HTR-8/SVneo (cell line): ENCODE data around the gene PLOD3.
"Not testable (repeated sequence)": the region's sequence is repeated elsewhere in the genome, so short reads cannot be mapped to it uniquely, and the experiment has no call there.

Experiments used
- DNase-seq: peaks from one replicate; pipeline ENCODE4 v3.0.0; 2011; ENCODE audit warnings: low spot score, mixed read lengths; ENCODE audit not compliant: insufficient read length
- FAIRE-seq: peaks from 2 replicates; lab custom pipeline; 2011; peaks lifted over from hg19 to GRCh38; lab: Jason Lieb, UNC

The PLOD3 gene

GRCh38 chr7:101216001-101216859 lies 1.2 kb downstream of the PLOD3 start:
- no peak for DNase-seq

DNA sequence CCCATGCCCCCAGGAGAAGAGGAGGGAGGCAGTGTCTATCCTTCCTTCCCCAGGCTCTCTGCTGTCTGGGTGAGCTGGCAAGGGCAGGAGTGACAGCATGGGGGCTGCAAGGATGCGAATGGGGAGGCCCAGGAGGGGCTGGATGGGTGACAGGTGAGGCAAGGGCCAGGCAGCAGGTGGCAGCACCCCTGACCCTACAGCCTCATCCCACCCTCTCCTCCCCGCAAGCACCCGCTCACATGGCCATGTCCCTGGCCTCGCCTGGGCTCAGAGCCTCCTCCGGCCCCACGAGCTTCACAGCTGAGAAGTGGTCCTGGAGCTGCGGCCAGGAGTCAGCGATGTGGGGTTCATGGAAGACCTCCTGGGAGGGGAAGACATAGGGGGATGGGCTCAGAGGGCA lies 5.4 kb downstream of the PLOD3 start:
- DNase-seq (no peak), FAIRE-seq (no peak)

More at GRCh38 chr7:101216001-101216859, 1.2 kb downstream of the PLOD3 start:
- no peak for FAIRE-seq

DNA sequence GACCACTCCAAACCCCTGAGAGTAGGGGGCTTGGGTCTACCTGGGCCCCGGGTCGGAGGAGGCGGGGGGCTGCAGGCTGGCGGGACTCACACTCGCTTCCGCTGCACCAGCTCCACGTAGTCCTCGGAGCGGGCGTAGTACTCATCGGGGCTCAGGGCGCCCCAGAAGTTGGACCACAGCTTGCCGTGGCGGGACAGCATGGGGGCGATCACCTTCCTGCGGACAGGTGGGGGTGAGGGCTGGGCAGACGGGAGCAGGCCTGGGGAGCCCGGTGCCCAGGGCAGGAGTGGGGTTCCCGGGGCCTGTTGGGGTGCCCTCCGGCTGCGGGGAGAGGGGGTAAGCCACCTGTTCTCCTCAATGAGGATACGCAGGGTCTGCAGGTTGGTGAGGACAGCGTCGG lies 5.9 kb downstream of the PLOD3 start:
- FAIRE-seq: no peak

DNA sequence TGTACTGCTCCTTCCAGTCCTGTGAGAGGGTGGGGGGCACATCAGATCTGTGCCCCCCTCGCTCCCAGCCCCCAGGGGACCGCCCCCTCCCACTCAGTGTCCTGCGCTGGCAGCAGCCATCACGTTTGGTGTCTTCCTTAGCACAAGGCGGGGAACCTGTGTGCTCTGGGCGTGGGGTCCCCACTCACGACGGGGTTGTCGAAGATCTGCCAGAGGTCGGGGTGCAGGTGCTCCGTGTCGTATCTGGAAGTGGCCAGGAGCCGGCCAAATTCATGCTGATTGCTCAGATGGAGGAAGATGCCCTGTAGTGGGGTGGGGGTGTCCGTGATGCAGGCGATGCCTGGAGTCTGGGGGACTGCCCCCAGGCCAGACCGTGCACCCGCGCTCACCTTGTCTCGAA lies 7.2 kb downstream of the PLOD3 start:
- DNase-seq: no peak
- no peak for FAIRE-seq

More for the DNA sequence above, 5.9 kb downstream of the PLOD3 start:
- DNase-seq: no peak

- DNase-seq: no peak
- no peak for FAIRE-seq
Measured at GRCh38 chr7:101208794-101209193, 8.6 kb downstream of the PLOD3 start.

DNA sequence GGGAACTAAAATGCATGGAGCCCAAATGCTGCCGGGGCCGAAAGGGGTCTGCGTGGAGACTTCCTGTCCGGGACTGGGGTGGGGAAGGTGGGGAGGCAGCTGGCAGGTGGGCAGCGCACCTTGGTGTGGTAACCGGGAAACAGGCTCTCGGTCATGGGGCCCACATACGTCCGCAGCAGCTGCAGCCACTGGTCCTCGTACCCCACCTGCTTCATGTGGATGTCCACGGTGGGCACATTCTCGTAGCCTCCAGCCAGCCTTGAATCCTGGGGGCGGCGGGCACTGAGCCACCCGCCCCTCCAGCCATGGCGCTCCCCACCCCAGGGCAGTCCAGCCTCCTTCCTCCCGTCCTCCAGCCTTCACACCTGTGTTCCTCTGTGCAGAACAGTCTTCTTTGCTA lies 9.9 kb downstream of the PLOD3 start:
- FAIRE-seq (no peak), DNase-seq (no peak)

DNA sequence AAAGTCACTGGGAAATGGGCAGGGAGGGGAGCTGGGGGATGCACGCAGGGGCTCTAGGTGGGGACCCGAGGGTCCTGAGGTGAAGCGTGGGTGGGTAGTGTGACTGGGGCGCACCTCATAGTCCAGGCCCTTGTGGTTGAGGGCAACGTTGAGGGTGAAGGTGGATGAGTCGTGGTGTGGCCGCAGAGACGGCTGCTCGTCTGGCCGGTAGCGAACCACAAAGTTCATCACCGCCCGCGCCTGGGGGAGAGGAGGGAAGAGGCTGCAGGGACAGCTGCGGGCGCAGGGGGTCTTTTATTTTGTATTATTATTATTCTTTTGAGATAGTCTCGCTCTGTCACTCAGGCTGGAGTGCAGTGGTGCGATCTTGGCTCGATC lies 10.7 kb downstream of the PLOD3 start:
- FAIRE-seq: no peak
- DNase-seq: no peak

DNA sequence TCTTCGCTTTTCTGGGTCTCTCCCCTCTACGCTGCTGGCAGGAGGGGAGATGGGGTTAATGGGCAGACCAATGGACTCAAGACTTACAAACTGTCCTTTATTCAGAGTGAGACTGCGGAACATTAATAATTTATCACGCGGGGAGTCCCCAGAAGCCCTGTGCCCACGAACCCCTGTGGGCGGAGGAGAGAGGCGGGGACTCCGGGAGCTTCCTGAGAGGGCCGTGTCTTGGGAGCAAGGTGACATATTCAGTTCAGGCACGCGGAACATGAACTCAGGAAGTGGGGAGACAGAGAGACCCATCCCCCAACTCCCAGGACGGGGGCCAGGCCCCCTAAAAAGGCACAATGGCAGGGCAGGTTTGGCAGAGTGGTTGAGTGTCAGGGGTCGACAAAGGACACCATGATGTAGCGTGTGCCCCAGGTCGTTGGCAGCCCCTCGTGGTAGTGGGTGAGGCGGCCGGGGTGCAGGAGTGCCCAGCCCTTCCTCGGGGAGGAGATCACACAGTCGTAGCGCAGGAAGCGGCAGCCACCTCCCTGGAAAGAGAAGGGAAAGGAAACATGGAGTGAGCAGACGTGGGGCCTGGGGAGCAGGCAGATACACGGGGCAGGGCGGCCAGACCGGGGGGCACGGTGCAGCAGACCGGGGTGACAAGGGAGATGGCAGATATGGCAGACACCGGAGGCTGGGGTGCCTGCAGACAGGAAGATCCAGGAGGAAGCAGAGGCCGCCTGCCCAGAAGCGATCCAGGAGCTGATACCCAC lies 11.3 kb downstream of the PLOD3 start:
- no peak for DNase-seq
- FAIRE-seq: no peak

DNA sequence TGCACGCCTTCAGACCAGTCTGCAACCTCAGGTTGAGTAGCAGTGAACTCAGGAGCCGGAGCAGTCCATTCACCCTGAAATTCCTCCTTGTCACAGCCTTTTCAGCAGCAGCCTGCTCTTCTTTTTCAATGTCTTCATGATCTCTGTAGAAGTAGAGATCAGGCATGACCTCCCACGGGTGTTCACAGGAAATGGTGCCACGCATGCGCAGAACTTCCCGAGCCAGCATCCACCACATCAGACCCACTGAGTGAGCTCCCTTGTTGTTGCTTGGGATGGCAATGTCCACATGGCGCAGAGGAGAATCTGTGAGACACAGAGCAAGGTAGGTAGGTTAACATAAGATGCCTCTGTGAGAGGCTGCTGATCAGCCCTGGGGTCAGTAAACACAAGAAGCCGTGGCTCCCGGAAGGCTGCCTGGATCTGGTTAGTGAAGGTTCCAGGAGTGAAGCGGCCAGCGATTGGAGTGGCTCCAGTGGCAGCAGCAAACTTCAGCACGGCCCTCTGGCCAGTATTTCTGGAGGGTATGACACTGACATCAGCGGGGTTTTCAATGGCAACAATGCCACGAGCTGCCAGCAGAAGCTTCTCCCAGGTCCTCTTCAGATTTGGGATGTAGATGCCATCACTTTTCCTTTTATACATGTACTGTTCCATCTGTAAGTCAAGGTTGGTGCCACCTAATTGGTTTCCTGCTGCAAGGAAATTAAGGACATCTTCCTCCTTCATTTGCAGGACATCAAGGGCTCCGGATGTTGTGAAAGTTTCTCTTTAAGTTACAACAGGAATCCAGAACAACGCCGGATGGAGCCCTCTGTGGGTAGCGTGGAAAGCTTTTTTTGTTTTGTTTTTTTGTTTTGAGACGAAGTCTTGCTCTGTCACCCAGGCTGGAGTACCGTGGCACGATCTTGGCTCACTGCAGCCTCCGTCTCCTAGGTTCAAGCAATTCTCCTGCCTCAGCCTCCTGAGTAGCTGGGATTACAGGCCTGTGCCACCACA lies 13.3 kb downstream of the PLOD3 start:
- not testable (repeated sequence) for FAIRE-seq, DNase-seq

DNA sequence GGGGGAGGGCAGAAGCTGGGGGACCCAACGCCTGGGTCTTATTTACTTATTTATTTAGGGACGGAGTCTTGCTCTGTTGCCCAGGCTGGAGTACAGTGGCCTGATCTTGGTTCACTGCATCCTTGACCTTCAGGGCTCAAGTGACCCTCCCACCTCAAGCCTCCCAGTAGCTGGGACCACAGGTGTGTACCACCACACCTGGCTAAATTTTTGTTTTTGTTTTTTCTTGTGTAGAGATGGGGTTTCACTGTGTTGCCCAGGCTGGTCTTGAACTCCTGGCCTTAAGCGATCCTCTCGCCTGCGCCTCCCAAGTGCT lies 14.8 kb downstream of the PLOD3 start:
- FAIRE-seq (no peak), DNase-seq (no peak)

DNA sequence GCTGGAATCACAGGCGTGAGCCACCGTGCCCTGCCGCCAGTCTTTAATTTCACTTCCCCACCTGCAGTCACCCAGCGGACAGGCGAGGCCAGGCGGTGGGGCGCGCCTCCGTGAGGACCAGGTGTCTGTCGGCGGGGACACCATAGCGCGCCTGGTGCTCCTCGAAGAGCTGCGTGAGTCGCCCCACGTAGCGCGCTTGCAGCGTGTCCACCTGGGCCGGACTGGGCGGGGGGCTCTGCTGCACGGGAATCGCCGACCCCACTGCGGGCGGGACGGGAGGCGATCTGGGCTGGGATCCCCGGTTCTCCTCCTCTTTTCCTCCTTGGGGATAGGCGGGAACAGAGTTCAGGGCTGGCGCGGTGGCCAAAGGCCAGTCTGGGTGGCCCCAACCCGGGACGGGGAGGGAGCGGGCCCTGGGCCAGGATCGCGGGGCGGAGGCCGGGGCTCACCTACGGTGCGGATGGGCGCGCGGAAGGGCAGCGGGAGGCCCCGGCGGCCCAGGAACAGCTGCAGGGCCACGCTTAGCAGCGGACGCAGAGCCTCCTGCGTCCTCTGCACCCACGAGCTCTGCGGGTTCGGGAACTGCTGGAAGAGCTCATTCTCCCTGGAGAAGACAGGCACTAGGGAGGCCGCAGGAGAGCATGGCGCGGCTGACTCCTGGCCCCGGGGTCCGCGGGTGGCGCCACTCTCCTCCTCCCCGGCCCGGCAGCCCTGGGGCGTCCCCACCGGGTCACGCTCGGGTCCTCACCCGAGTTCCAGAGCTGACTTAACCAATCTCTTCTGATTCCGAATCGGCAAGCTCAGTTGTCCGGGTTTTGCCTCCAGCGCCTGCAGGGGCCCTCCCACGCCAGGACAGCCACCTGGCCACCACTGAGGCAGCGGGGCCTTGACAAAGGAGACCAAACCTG lies 15.4 kb downstream of the PLOD3 start:
- DNase-seq (no peak), FAIRE-seq (no peak)

GRCh38 chr7:101200862-101201599 lies 16.4 kb downstream of the PLOD3 start, which contains the start of gene MOGAT3:
TSS of gene MOGAT3 (minus strand) at chr7:101201036. CDS start at chr7:101200854, 182 bp downstream.
- DNase-seq: no peak
- FAIRE-seq: no peak

DNA sequence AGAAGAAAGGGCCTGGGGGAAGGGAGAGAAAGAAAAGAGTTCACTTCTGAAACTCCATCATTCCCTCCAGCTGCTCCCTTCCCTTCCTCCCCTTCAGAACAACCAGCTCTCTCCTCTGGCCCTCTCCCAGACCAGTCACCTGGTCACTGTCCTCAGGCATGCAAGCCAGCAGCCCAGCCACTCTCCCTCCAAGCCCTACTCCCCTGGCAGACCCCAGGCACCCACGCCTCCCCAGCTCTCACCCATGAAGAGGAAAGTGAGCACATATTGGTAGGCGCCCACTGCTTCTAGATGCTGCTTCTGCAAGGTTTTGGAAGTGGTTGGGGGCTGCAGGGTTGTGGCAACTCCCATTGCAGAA lies 16.9 kb downstream of the PLOD3 start:
- no peak for DNase-seq
- FAIRE-seq: no peak

GRCh38 chr7:101199522-101199921 lies 17.9 kb downstream of the PLOD3 start:
- DNase-seq, FAIRE-seq: not testable (repeated sequence)

DNA sequence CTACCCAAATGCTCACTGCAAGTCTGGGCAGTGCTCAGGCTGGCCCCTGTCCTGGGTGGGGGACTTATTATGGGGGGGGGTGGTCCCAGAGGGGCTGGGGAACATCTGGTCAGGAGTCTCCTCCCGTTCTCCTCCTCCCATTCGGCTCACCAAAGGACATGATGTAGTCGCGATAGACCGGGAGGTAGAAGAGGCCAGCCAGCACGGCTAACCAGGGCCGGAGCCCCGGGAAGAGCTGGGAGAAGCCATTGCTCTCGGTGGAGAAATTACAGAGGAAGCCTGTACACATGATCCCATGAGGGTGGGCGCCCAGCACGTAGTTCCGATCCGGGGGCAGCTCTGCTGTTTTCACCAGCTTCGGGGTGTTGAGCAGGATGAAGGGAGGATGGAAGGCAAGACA lies 18.9 kb downstream of the PLOD3 start:
- DNase-seq: no peak
- no peak for FAIRE-seq

DNA sequence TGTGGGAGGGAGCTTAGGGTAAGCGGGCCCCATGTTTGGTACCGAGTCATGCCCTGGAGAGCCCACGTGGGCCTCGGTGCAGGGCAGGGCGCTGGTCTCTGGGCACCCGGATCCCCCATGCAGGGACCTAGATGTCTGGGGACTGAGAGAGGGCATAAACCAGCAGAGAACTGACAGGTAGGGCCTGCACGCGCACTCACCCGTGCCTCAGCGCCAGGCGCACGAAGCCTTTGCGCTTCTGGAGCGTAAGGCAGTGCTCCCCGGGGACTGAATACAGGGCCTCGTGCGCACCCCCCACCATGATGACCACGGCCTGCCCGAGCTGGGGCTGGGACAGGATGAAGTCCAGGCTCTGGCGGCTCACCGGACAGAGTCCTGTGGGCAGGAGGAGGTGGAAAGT lies 19.4 kb downstream of the PLOD3 start:
- no peak for DNase-seq
- no peak for FAIRE-seq

- FAIRE-seq (no peak), DNase-seq (no peak)
Measured at GRCh38 chr7:101195884-101196283, 21.5 kb downstream of the PLOD3 start.

- FAIRE-seq: no peak
- no peak for DNase-seq
Measured at GRCh38 chr7:101189109-101189508, 28.3 kb downstream of the PLOD3 start.
